ENCODE results near the gene GRM5.

Gene GRM5

DNA sequence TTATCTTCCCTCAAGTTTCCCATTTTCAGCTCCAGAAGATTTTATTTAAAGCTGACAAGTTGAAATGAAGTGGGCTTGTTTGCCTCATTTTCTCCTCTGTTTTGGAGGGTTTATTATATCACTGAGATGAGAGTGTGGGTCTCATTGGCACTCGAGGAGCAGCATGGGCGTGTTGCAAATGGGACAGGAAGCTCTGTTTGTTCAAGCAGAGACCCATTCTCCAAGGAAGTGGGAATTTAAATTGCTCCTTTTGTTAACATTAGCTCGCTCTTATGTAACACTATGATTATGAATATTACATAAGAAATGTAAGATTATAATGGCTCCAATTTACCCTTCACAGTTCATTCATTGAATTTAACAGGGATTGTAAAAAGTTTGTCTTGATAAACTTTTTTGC is 410.6 kb downstream of the GRM5 start:
- no peak overlapping the region for H3K4me3 Mint-ChIP-seq
- H3K36me3 Mint-ChIP-seq: no peaks in the 10 kb centered on the region
- H3K27ac Mint-ChIP-seq: no peak overlapping the region
- H3K4me1 Mint-ChIP-seq: peaks cover 5% of the 10 kb centered on the region
- DNase-seq (ENCODE audit: low spot score in 2 of 2) (no peak), ATAC-seq (no peak)
- H3K9me3 Mint-ChIP-seq: no peaks in the 10 kb centered on the region

- no peaks in the 10 kb centered on the region for H3K36me3 Mint-ChIP-seq
- no peaks in the 10 kb centered on the region for H3K4me1 Mint-ChIP-seq
- ATAC-seq (no peak), DNase-seq (ENCODE audit: low spot score in 2 of 2) (no peak)
- no peak overlapping the region for H3K4me3 Mint-ChIP-seq
- H3K9me3 Mint-ChIP-seq: no peaks in the 10 kb centered on the region
- no peak overlapping the region for H3K27ac Mint-ChIP-seq
Measured at GRCh38 chr11:88651556-88651955, 414.2 kb downstream of the GRM5 start.

GRCh38 chr11:88644724-88645123 is 421.1 kb downstream of the GRM5 start:
- DNase-seq (ENCODE audit: low spot score in 2 of 2) (no peak), ATAC-seq (no peak)
- H3K9me3 Mint-ChIP-seq: peaks cover 3% of the 10 kb centered on the region
- H3K27ac Mint-ChIP-seq: no peak overlapping the region
- H3K4me1 Mint-ChIP-seq: no peaks in the 10 kb centered on the region
- no peak overlapping the region for H3K4me3 Mint-ChIP-seq
- H3K36me3 Mint-ChIP-seq: no peaks in the 10 kb centered on the region

DNA sequence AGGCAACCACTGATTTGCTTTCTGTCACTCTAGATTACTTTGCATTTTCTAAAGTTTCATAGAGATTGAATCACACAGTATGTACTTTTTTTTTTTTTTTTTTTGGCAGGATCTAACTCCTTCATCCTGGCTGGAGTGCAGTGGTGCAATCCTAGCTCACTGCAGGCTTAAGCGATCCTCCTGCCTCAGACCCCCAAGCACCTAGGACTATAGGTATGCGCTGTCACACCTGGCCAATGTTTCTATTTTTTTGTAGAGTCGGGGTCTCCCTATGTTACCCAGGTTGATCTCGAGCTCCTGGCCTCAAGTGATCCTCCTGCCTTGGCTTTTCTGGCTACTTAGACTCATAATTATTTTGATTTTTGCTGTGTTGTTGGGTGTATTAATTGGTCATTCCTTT is 433.6 kb downstream of the GRM5 start:
- no peak overlapping the region for H3K4me3 Mint-ChIP-seq
- no peak overlapping the region for H3K27ac Mint-ChIP-seq
- no peak for ATAC-seq
- H3K36me3 Mint-ChIP-seq: no peaks in the 10 kb centered on the region
- H3K4me1 Mint-ChIP-seq: no peaks in the 10 kb centered on the region
- no peaks in the 10 kb centered on the region for H3K9me3 Mint-ChIP-seq
- DNase-seq (ENCODE audit: low spot score in 2 of 2): no peak

- no peaks in the 10 kb centered on the region for H3K4me1 Mint-ChIP-seq
- no peaks in the 10 kb centered on the region for H3K36me3 Mint-ChIP-seq
- no peak overlapping the region for H3K4me3 Mint-ChIP-seq
- no peak overlapping the region for H3K27ac Mint-ChIP-seq
- H3K9me3 Mint-ChIP-seq: no peaks in the 10 kb centered on the region
- no peak for ATAC-seq
- DNase-seq (ENCODE audit: low spot score in 2 of 2): no peak
Measured at GRCh38 chr11:88631497-88631896, 434.3 kb downstream of the GRM5 start.

DNA sequence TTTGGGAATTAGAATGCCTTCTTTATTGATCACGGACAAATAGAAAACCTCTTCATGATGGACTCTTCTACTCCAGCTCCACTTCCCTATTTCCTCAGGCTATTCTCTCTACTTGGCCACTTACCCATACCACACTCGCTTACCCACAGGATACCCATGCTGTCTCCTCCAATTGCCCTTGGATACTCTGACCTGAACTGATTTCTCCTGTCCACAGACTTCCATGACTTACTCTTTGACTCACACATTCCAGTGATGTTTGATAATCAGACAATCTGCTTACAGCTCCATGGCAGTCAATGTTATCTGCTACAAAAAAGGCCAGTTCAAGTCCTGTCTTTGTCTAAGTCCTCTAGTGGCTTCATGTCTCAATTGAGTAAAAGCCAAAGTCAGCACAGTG is 436.3 kb downstream of the GRM5 start:
- no peaks in the 10 kb centered on the region for H3K4me1 Mint-ChIP-seq
- no peaks in the 10 kb centered on the region for H3K9me3 Mint-ChIP-seq
- H3K36me3 Mint-ChIP-seq: no peaks in the 10 kb centered on the region
- DNase-seq (ENCODE audit: low spot score in 2 of 2) (no peak), ATAC-seq (no peak)
- no peak overlapping the region for H3K4me3 Mint-ChIP-seq
- no peak overlapping the region for H3K27ac Mint-ChIP-seq

- ATAC-seq: no peak
- no peaks in the 10 kb centered on the region for H3K36me3 Mint-ChIP-seq
- H3K27ac Mint-ChIP-seq: no peak overlapping the region
- no peaks in the 10 kb centered on the region for H3K9me3 Mint-ChIP-seq
- no peak overlapping the region for H3K4me3 Mint-ChIP-seq
- DNase-seq (ENCODE audit: low spot score in 2 of 2): no peak
- no peaks in the 10 kb centered on the region for H3K4me1 Mint-ChIP-seq
Measured at GRCh38 chr11:88626216-88626615, 439.6 kb downstream of the GRM5 start.

DNA sequence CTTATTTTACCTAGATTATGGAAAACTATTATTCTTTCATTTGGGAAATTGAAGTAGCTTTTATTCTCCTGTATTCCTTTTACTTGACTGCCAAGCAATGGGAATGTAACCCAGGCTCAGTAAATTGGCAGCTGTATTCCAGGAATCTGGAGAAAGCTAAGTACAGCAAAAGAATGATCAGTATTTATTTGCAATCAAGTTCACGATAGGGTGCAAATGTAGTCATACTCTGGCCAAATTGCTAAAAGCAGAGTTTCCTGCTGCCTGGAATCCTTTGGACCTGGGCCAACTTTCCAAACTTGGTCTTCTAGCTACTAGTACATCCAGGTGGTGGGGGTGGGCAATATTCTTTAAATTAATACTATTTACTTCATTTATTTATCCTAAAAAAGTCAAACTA is 442.3 kb downstream of the GRM5 start:
- no peaks in the 10 kb centered on the region for H3K4me1 Mint-ChIP-seq
- H3K4me3 Mint-ChIP-seq: no peak overlapping the region
- DNase-seq (ENCODE audit: low spot score in 2 of 2) (no peak), ATAC-seq (no peak)
- H3K36me3 Mint-ChIP-seq: no peaks in the 10 kb centered on the region
- no peaks in the 10 kb centered on the region for H3K9me3 Mint-ChIP-seq
- no peak overlapping the region for H3K27ac Mint-ChIP-seq

GRCh38 chr11:88620568-88621130 is 445.1 kb downstream of the GRM5 start:
- Mint-ChIP-seq H3K4me1 (no peaks in the 10 kb centered on the region), H3K4me3 (no peak overlapping the region), H3K36me3 (no peaks in the 10 kb centered on the region), H3K9me3 (no peaks in the 10 kb centered on the region), H3K27ac (no peak overlapping the region)
- ATAC-seq (no peak), DNase-seq (ENCODE audit: low spot score in 2 of 2) (no peak)

DNA sequence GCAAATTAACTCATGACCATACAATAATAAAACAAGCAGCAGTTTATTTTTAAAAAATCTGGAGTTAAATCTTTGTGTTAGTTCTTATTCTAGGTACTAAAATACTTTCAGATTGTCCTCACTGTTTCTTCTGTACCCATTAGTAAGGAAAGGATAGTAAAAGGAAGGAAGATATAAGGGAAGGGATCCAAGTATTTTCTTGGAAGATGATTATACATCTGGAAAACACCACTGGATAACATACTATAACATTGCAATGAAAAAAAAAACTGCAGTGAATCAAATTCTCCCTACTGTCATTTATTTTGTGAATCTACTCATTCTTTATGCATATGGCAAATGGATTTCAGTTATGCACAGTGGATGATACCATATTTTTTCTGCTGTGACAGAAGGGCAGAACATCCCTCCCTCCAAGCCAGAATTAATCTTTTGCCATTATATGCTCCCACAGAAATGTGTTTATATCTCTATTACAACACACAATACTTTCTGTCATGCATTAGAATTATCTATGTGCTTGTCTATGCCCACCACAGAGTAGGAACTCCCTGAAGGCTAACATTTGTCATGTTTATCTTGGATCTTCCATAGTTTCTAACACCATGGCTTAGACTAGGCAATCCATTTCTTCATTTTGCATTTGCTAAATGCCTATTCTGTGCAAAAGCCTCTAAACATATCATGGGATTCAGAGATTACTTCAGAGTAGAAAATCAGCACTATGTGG is 446.0 kb downstream of the GRM5 start:
- Mint-ChIP-seq H3K36me3 (no peaks in the 10 kb centered on the region), H3K27ac (no peak overlapping the region), H3K4me1 (no peaks in the 10 kb centered on the region), H3K4me3 (no peak overlapping the region), H3K9me3 (no peaks in the 10 kb centered on the region)
- DNase-seq (ENCODE audit: low spot score in 2 of 2) (no peak), ATAC-seq (no peak)

- Mint-ChIP-seq H3K27ac (no peak overlapping the region), H3K4me1 (no peaks in the 10 kb centered on the region), H3K4me3 (no peak overlapping the region), H3K9me3 (no peaks in the 10 kb centered on the region), H3K36me3 (no peaks in the 10 kb centered on the region)
- DNase-seq (ENCODE audit: low spot score in 2 of 2): no peak
- ATAC-seq: no peak
Measured at GRCh38 chr11:88619071-88619425, 446.7 kb downstream of the GRM5 start.

DNA sequence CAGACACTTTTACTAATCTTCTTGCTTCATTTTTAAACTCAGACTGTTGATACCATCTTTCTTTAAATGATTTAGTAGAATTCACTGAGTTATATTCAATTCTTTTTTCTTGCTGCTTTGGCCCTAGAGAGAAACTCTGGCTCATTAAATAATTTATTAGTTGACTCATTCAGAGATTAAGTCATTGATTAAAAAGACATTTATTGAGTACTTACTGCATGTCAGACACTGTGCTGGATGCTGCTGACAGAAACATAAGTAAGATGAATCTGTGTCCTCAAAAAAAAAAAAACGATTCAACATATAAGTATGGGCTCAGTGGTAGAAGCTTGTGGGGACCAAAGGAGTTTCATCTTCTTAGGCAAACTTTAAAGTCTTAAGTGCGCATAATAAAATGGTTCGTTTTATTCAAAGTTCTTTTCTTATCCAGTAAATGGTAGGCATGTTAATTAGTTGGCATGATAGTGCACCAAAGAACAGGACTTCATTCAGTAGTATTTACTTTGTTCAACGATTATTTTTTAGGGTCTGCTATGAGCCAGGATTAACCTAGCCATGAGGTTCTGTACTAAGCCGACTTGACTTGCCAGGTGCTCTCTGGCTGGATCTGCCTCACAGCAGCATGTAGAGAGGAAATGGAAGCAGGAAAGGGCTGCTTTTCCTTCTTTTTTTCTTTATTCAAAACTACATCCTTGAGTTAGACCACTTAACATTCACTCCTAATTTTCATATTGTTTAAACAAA is 447.3 kb downstream of the GRM5 start:
- H3K27ac Mint-ChIP-seq: no peak overlapping the region

DNA sequence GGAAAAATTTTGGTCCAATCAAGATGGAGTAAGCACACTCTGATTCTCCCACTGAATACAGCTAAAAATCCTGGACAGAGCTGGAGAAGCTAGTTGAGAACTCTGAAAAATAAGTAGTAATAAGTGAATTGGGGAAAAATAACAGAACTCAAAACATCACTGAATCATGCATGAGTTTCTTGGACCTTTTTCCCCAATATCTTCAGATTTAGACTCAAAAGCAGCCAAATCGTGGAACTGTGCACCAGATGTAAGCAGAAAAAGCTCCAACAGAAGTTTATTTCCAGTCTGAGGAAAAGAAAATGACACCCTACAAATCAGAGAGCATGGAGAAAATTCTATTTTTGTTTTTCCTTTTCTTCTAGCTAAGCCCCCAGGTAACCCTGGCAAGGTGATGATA is 448.6 kb downstream of the GRM5 start:
- DNase-seq (ENCODE audit: low spot score in 2 of 2) (no peak), ATAC-seq (no peak)
- Mint-ChIP-seq H3K9me3 (no peaks in the 10 kb centered on the region), H3K36me3 (no peaks in the 10 kb centered on the region), H3K4me3 (no peak overlapping the region), H3K27ac (no peak overlapping the region), H3K4me1 (no peaks in the 10 kb centered on the region)

More for the DNA sequence above, 447.3 kb downstream of the GRM5 start:
- Mint-ChIP-seq H3K36me3 (no peaks in the 10 kb centered on the region), H3K4me3 (no peak overlapping the region), H3K9me3 (no peaks in the 10 kb centered on the region), H3K4me1 (no peaks in the 10 kb centered on the region)
- ATAC-seq (no peak), DNase-seq (ENCODE audit: low spot score in 2 of 2) (no peak)

GRCh38 chr11:88604260-88604659 is 461.5 kb downstream of the GRM5 start:
- no peaks in the 10 kb centered on the region for H3K4me1 Mint-ChIP-seq
- H3K4me3 Mint-ChIP-seq: no peak overlapping the region
- no peak overlapping the region for H3K27ac Mint-ChIP-seq
- ATAC-seq (no peak), DNase-seq (ENCODE audit: low spot score in 2 of 2) (no peak)
- peaks cover 6% of the 10 kb centered on the region for H3K9me3 Mint-ChIP-seq
- no peaks in the 10 kb centered on the region for H3K36me3 Mint-ChIP-seq

GRCh38 chr11:88603091-88603867 is 462.5 kb downstream of the GRM5 start:
- Mint-ChIP-seq H3K4me1 (no peaks in the 10 kb centered on the region), H3K27ac (no peak overlapping the region), H3K9me3 (peaks cover 6% of the 10 kb centered on the region), H3K36me3 (no peaks in the 10 kb centered on the region), H3K4me3 (no peak overlapping the region)
- ATAC-seq (no peak), DNase-seq (ENCODE audit: low spot score in 2 of 2) (no peak)

Data from stimulated activated effector memory CD8-positive, alpha-beta T cell treated with anti-CD3 and anti-CD28 coated beads, Interleukin-12 subunit alpha, Interleukin-12 subunit beta, amount 100 ng/mL, for 72 hours (primary cell).